Coronary artery (tissue), 2 donors: ENCODE results near the gene NKX3-2.

Experiments
- DNase-seq: peaks from one replicate; pipeline ENCODE4 v3.0.0-alpha.2; 2017; ENCODE audit warnings: low spot score
- H3K27ac ChIP-seq, 2 donors: fragments of 200-600 bp; sonication (generic); one replicate each; pipeline ENCODE4 v1.5.1; 2016 to 2019
- H3K4me3 ChIP-seq: fragments of 200-600 bp; sonication (generic); 2 replicates; pipeline ENCODE4 v1.5.1; 2016; ENCODE audit warnings: mild to moderate bottlenecking, moderate library complexity
- TF ChIP-seq, protein P1 (sequence below): fragments of 200-600 bp; sonication (generic); IDR thresholded peaks from one replicate; pipeline ENCODE4 v1.5.1; 2019; ENCODE audit warnings: antibody characterized with exemption

NKX3-2 gene

GRCh38 chr4:13531625-13531998 is 12.7 kb downstream of the NKX3-2 start:
- Histone ChIP-seq H3K27ac (no peak overlapping the region), H3K4me3 (no peak overlapping the region)
- TF ChIP-seq, protein P1, sequence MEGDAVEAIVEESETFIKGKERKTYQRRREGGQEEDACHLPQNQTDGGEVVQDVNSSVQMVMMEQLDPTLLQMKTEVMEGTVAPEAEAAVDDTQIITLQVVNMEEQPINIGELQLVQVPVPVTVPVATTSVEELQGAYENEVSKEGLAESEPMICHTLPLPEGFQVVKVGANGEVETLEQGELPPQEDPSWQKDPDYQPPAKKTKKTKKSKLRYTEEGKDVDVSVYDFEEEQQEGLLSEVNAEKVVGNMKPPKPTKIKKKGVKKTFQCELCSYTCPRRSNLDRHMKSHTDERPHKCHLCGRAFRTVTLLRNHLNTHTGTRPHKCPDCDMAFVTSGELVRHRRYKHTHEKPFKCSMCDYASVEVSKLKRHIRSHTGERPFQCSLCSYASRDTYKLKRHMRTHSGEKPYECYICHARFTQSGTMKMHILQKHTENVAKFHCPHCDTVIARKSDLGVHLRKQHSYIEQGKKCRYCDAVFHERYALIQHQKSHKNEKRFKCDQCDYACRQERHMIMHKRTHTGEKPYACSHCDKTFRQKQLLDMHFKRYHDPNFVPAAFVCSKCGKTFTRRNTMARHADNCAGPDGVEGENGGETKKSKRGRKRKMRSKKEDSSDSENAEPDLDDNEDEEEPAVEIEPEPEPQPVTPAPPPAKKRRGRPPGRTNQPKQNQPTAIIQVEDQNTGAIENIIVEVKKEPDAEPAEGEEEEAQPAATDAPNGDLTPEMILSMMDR, result no peak
- DNase-seq, result no peak

DNA sequence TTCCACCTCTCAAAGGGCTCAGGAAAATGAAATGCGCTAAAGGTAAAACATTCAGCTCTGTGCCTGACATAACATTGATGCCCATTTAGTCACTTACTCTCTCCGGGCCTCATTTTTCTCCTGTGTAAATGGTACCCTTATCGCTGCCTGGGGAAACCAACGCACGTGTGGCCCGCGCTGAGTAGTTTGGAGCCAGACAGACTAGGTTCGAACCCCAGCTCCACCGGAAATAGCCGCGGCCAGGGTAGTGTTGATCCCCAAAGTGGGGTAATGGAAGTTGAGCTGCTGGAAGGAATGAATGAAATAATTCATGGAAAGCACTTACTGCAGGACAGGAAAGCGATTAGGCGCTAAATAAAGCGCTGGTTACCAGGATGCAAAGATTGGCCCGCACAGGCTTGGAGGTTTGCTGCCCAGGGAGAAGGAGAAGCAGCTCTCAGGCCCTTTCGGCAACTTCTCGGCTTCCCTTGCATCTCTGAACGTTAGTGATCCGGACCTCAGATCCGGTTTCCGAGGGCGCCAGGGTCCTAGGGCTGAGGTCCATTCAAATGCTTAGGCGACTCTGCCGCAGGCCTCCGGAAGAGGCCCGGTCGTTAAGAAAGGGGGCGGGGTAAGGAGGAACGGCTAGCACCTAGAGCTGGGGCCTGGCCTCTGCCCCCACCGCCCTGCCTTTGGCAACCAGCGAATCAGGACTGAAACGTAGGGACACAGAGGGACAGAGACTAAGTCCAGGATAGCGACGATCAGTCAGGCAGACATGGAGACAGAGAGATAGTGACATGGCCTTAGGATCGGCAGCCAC is 13.3 kb downstream of the NKX3-2 start:
- peak; percentile 36 for DNase-seq
- TF ChIP-seq, protein P1, result no peak
- H3K27ac ChIP-seq, result no peak overlapping the region
- H3K4me3 ChIP-seq, result no peak overlapping the region

DNA sequence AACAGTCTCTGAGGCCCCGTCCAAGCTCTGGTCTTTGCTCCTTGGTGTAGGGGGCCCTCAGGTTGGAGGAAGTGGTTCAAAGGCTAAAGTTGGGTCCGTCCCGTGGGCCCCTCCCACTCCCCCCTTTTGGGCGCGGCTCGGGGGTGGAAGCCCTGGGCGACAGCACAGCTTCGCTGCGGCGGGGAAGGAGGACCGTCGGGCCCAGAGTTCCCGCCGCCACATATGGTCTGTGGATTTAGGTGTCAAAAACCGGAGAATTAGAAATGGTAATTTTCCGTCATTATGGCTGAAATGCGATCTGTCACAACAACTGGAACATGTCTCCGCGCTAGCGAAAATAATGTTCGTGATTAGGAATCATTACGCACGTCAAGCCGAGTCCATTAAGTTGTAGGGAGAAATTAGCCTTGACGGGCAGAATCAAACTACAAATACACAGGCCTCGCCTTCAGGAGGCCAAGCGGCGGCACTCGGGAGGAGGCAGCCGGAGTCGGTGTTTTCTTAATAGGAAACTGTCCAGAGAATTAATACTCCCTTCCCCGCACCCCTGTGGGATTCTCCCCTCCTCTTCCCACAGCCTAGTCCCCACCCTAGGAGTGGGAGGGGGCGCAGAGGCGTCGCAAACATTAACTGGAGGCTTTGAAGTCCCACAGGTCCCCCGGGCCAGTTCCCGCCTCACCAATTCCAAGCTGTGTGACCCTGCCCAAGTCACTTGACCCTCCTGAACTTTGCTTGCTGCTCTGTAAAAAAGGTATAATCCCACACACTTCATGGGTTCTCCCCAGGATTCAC is 15.0 kb downstream of the NKX3-2 start:
- TF ChIP-seq, protein P1, result no peak
- DNase-seq, result peak; percentile 43
- Histone ChIP-seq H3K4me3 (no peak overlapping the region), H3K27ac (no peak overlapping the region)

- Histone ChIP-seq H3K27ac (no peak overlapping the region), H3K4me3 (no peak overlapping the region)
- DNase-seq, result peak; percentile 36
- TF ChIP-seq, protein P1, result no peak
These were observed 15.5 kb downstream of the NKX3-2 start for GRCh38 chr4:13528821-13529127.

DNA sequence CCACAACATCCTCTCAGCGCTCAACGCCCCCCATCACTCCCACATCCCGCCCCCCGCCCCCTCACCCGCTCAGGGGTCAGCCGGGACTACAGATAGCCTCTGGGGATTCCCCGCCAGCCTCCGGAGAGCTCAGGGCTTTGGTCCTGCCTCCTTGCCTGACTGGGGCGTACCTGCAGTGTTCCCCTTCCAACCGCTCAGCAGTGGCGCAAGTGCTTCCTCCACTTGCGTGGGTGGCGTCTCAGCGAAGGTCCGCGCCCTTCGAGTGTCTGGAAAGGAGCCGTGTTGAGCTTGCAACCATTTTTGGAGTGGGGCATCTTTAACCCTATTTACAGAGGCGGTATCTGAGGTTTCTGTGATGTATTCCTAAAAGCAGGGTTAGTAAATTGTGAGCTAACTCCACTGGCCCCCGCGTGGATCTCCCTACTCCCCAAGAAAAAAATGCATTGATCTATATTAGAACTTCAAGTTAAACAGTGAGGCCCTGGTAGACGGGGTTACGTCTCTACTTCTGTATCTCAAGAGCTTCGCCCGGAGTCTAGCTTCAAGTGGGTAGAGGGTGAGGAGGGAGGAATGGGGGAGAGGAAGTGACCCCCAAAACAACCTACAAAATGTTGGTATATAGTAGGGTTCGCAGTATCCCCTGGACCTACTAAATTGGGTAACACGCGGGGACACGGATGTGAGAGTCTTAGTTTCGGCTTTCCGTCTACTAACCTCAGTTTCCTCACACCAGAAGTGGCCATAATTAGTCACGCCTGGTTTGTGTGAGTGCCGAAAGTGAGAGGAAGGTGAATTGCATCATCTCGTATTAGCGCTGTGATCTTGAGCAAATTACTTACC is 16.1 kb downstream of the NKX3-2 start:
- DNase-seq, result peak; percentile 46
- TF ChIP-seq, protein P1, result no peak
- Histone ChIP-seq H3K4me3 (no peak overlapping the region), H3K27ac (no peak overlapping the region)

- TF ChIP-seq, protein P1, result no peak
- Histone ChIP-seq H3K4me3 (no peak overlapping the region), H3K27ac (no peak overlapping the region)
- peak; percentile 49 for DNase-seq
These were observed 16.9 kb downstream of the NKX3-2 start for GRCh38 chr4:13527192-13527980.
